Uterus (tissue), 4 donors: ENCODE results near the gene KIAA0753. TPM values are rescaled to one million over a fixed set of nuclear protein-coding genes. Genes with fewer than 3 reads are reported as not detected.

ENCODE experiments used
- DNase-seq, 2 donors: peaks; one replicate each; pipeline ENCODE4 v3.0.0-alpha.2; 2019 to 2020
- H3K27ac ChIP-seq, 2 donors: fragments of 200-600 bp; sonication (generic); 1 replicate in 1 of 2; 2 replicates in 1 of 2; pipeline ENCODE4 v1.5.1; 2016 to 2018
- H3K27me3 ChIP-seq, 2 donors: fragments of 200-600 bp; sonication (generic); one replicate each; pipeline ENCODE4 v1.5.1; 2018 to 2019; ENCODE audit warnings: control low read depth in 1 of 2
- H3K36me3 ChIP-seq, 2 donors: fragments of 200-600 bp; sonication (generic); one replicate each; pipeline ENCODE4 v1.5.1; 2019; ENCODE audit warnings: control low read depth in 1 of 2
- H3K4me1 ChIP-seq, 2 donors: fragments of 200-600 bp; sonication (generic); one replicate each; pipeline ENCODE4 v1.5.1; 2018 to 2019; ENCODE audit warnings: control low read depth in 1 of 2
- H3K4me3 ChIP-seq, 2 donors: fragments of 200-600 bp; sonication (generic); 1 replicate in 1 of 2; 2 replicates in 1 of 2; pipeline ENCODE4 v1.5.1; 2018 to 2019; ENCODE audit warnings: mild to moderate bottlenecking in 1 of 2
- H3K9me3 ChIP-seq, 2 donors: fragments of 200-600 bp; sonication (generic); one replicate each; pipeline ENCODE4 v1.5.1; 2019; ENCODE audit warnings: control low read depth in 1 of 2
- POLR2A ChIP-seq, 2 donors: fragments of 450-650 bp; IDR thresholded peaks; one replicate each; pipeline ENCODE4 v1.6.1; 2016; ENCODE audit warnings: antibody characterized with exemption in 2 of 2, mild to moderate bottlenecking in 1 of 2, moderate library complexity in 1 of 2
- intact Hi-C: fragments of 100-400 bp; cut with DNase I; formaldehyde crosslinking; loops from one replicate; pipeline ENCODE4 v1.15.1; 2023; ENCODE audit warnings: low total_unique reads
- total RNA-seq, 4 donors: library from RNA; depleted of rRNA in 3 of 4; stranded (reverse); fragments of >200 nt in 3 of 4; gene quantifications; one replicate each; pipeline versions ENCODE4 v1.1.0 to v1.2.4, GENCODE V29; 2014 to 2023
- TF ChIP-seq, protein P1 (sequence below), 4 experiments: fragments of 200-600 bp in 2 of 4; fragments of 450-650 bp in 2 of 4; sonication (generic) in 2 of 4; IDR thresholded peaks; one replicate each; pipeline ENCODE4 v1.5.1; 2016 to 2019; ENCODE audit warnings: antibody characterized with exemption in 4 of 4, mild to moderate bottlenecking in 2 of 4, moderate library complexity in 1 of 4
- donor health status: DM: yes; HTN: yes; CAD: no.

The KIAA0753 gene
- total RNA-seq, 4 donors from 2014 or later, result 6.2 to 52.3 (median 28.8) TPM

DNA sequence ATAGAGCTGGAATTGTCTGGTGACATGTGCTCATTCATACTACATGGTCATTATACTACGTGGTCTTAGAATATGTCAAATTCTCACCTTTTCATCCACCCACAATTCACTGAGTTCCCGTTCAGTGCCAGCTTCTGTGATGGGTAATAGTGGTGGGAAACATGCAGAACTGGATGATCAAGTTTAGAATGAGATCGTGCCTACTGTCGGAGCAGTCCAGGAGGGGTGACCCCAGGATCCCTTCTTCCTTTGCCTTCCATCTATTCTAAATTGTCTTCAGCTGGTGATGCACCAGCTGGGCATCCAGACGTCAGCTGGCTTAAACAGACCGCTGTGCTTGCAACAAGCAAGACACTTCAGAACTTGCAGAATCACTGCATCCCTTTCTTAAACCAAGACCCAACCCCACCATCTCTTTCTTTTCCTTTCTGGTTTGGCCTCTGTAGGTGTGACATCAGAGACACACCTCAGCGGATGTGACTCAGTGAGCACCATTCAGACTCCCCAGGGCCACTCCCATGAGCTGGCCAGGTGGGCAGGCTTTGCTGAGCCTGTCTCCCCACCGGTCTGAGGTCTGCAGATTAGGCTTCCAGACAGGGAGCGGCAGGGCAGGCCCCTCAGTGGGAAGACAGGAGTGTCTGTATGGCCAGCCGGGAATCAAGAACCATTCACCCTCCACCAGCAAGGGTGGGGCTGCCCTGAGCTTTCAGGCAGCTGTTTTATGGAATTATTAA, 29.1 kb upstream of the KIAA0753 start:
- Histone ChIP-seq H3K9me3 (no peaks in the 10 kb centered on the region), H3K36me3 (no peaks in the 10 kb centered on the region), H3K27ac (no peak overlapping the region), H3K27me3 (no peaks in the 10 kb centered on the region), H3K4me1 (no peaks in the 10 kb centered on the region), H3K4me3 (no peak overlapping the region)
- TF ChIP-seq, protein P1, sequence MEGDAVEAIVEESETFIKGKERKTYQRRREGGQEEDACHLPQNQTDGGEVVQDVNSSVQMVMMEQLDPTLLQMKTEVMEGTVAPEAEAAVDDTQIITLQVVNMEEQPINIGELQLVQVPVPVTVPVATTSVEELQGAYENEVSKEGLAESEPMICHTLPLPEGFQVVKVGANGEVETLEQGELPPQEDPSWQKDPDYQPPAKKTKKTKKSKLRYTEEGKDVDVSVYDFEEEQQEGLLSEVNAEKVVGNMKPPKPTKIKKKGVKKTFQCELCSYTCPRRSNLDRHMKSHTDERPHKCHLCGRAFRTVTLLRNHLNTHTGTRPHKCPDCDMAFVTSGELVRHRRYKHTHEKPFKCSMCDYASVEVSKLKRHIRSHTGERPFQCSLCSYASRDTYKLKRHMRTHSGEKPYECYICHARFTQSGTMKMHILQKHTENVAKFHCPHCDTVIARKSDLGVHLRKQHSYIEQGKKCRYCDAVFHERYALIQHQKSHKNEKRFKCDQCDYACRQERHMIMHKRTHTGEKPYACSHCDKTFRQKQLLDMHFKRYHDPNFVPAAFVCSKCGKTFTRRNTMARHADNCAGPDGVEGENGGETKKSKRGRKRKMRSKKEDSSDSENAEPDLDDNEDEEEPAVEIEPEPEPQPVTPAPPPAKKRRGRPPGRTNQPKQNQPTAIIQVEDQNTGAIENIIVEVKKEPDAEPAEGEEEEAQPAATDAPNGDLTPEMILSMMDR (IDR thresholded peaks at IDR 0.05), result no peak
- no peak for TF ChIP-seq POLR2A (IDR thresholded peaks at IDR 0.05)
- intact Hi-C loops, result no loop called here
- DNase-seq, result no peak

DNA sequence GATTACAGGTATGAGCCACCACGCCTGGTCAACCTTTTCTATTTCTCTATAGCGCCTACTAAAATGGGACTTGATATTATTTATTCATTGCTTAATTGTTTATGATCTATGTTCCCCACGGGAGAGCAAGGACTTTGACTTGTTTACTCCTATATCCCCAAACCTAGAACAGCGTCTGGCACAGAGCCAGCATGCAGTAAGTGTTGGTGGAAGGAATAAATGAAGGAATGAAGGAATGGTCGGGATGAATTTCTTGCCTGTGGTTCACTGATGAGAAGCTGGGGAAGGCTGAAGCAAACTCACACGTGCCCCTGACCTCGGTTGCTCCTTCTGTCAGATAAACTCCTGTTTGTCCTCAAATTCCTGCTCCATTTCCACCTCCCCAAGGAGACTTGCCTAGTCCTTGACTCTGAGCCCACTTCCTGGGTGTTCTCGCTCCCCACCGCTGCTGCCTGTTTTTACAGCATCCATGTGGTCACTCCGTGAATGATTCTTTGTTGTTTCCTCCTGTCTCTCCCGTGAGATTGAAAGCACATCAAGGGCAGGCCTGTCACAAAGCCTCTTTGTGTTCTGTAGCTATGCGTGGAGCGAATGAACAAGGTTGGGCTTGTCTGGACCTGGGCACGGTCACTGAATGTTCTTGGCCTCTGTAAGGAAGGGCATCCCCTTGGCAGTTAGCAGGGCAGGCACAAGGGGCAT, 28.4 kb upstream of the KIAA0753 start:
- Histone ChIP-seq H3K4me1 (no peaks in the 10 kb centered on the region), H3K4me3 (no peak overlapping the region), H3K36me3 (no peaks in the 10 kb centered on the region), H3K27ac (no peak overlapping the region), H3K27me3 (no peaks in the 10 kb centered on the region), H3K9me3 (no peaks in the 10 kb centered on the region)
- TF ChIP-seq POLR2A (IDR thresholded peaks at IDR 0.05), result no peak
- TF ChIP-seq, protein P1 (IDR thresholded peaks at IDR 0.05), result no peak
- DNase-seq, result no peak
- intact Hi-C loops, result no loop called here

DNA sequence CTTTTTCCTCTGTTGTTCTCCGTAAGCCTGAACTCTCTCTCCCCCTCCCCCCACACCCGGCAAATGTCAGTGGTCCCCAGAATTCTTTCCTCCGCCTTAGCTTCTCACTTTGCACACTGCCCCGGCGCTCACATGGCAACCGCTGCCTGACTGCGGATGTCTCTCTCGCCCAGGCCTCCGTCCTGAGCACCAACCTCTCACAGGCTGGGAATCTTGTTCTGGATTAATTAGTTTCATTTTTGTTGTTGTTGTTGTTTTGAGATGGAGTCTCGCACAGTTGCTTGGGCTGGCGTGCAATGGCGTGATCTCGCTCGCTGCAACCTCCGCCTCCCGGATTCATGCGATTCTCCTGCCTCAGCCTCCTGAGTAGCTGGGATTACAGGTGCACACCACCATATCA, 27.7 kb upstream of the KIAA0753 start:
- no peaks in the 10 kb centered on the region for H3K27me3 ChIP-seq
- intact Hi-C loops, result no loop called here
- TF ChIP-seq, protein P1 (IDR thresholded peaks at IDR 0.05), result no peak
- no peak for TF ChIP-seq POLR2A (IDR thresholded peaks at IDR 0.05)
- DNase-seq, result no peak
- no peaks in the 10 kb centered on the region for H3K36me3 ChIP-seq
- no peak overlapping the region for H3K4me3 ChIP-seq
- no peaks in the 10 kb centered on the region for H3K9me3 ChIP-seq
- no peaks in the 10 kb centered on the region for H3K4me1 ChIP-seq
- no peak overlapping the region for H3K27ac ChIP-seq

DNA sequence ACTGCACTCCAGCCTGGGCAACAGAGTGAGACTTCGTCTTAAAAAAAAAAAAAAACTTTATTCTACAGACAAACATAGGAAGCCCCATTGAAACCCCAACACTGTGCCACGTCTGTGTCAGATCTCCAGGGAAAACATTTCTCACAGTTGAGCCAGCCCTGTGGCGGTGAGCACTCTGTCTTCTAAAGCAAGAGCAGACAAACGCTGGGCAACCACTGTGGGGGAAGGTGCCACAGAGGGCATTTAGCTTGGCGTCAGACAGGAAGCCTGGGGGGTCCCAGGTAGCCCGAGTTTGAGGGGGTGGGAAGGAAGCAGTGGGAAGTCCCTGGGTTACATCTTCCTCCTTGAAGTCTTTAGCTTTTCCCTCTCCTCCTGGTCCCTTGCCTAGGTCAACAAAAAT, 27.0 kb upstream of the KIAA0753 start:
- Histone ChIP-seq H3K27me3 (no peaks in the 10 kb centered on the region), H3K9me3 (no peaks in the 10 kb centered on the region), H3K4me1 (no peaks in the 10 kb centered on the region), H3K36me3 (no peaks in the 10 kb centered on the region), H3K4me3 (no peak overlapping the region), H3K27ac (no peak overlapping the region)
- DNase-seq, result no peak
- TF ChIP-seq POLR2A (IDR thresholded peaks at IDR 0.05), result no peak
- TF ChIP-seq, protein P1 (IDR thresholded peaks at IDR 0.05), result no peak
- intact Hi-C loops, result no loop called here

- Histone ChIP-seq H3K36me3 (no peaks in the 10 kb centered on the region), H3K9me3 (no peaks in the 10 kb centered on the region), H3K4me1 (no peaks in the 10 kb centered on the region), H3K27ac (no peak overlapping the region), H3K4me3 (no peak overlapping the region), H3K27me3 (no peaks in the 10 kb centered on the region)
- DNase-seq, result no peak
- TF ChIP-seq, protein P1 (IDR thresholded peaks at IDR 0.05), result no peak
- no peak for TF ChIP-seq POLR2A (IDR thresholded peaks at IDR 0.05)
- intact Hi-C loops, result no loop called here
These were observed 26.0 kb upstream of the KIAA0753 start for GRCh38 chr17:6666557-6666956.
